K562 (cell line): ENCODE data around the gene ARHGEF25. TPM values are rescaled to one million over a fixed set of nuclear protein-coding genes. Genes with fewer than 3 reads are reported as not detected.

Source experiments
- ATAC-seq: fragments of 200-7000 bp; cut with Tn5 transposase; 3 replicates; pipeline ENCODE4 v1.9.1; 2020; ENCODE audit warnings: moderate library complexity
- BruUV-seq: library from RNA; stranded (reverse); fragments of 400-500 nt; replicated peaks from 2 replicates; lab custom pipeline; 2021; lab: Mats Ljungman, UMichigan
- CTCF ChIA-PET: fragments of 300-600 bp; formaldehyde crosslinking; extraction: SDS; loops from one replicate; lab custom pipeline; 2021; ENCODE audit warnings: low intra/inter-chr PET ratio; lab: Yijun Ruan, JAX
- POLR2A ChIA-PET: fragments of 300-600, 350-650 bp; sonication (Branson Sonifier 250); formaldehyde crosslinking; extraction: SDS; loops from one replicate; lab custom pipeline; 2021; ENCODE audit warnings: antibody characterized with exemption, inconsistent platforms; lab: Yijun Ruan, JAX
- DNase-seq, 4 experiments: peaks; one replicate each; pipeline versions ENCODE4 v3.0.0 to v3.0.0-alpha.2; 2011 to 2018; ENCODE audit warnings: low spot score in 3 of 4, mixed read lengths in 3 of 4; ENCODE audit errors: extremely low read depth in 1 of 4
- FAIRE-seq: peaks from 2 replicates; lab custom pipeline; 2011; peaks lifted over from hg19 to GRCh38; lab: Jason Lieb, UNC
- H2AFZ ChIP-seq: 2 replicates; pipeline ENCODE4 v1.6.0; 2011; ENCODE audit warnings: low read depth, low read length, control low read depth, inconsistent platforms
- H3K27ac ChIP-seq: fragments of 200-600 bp; 3 replicates; pipeline ENCODE4 v1.8.0; 2011; ENCODE audit warnings: low read depth, mild to moderate bottlenecking, control low read depth, inconsistent platforms, low read length, moderate library complexity, mixed read lengths; ENCODE audit errors: extremely low read depth
- H3K27me3 ChIP-seq, 2 experiments: fragments of 300-600 bp in 1 of 2; 2 replicates in 1 of 2; 3 replicates in 1 of 2; pipeline versions ENCODE4 v1.6.0 to v1.8.0; 2011; ENCODE audit warnings: inconsistent platforms in 2 of 2, low read length in 2 of 2, mild to moderate bottlenecking in 1 of 2, mixed read lengths in 1 of 2, moderate library complexity in 1 of 2; ENCODE audit not compliant: control insufficient read depth in 2 of 2, insufficient read depth in 2 of 2
- H3K36me3 ChIP-seq: fragments of 300-600 bp; 3 replicates; pipeline ENCODE4 v1.8.0; 2011; ENCODE audit warnings: mild to moderate bottlenecking, low read length, inconsistent platforms; ENCODE audit not compliant: control insufficient read depth, insufficient read depth
- H3K4me1 ChIP-seq, 2 experiments: fragments of 200-600 bp in 1 of 2; replicated peaks in 1 of 2; 2 replicates in 1 of 2; 3 replicates in 1 of 2; pipeline versions ENCODE4 v1.5.1 to v1.8.0; 2011; ENCODE audit warnings: inconsistent platforms in 2 of 2, low read length in 2 of 2, mild to moderate bottlenecking in 1 of 2, mixed read lengths in 1 of 2, moderate library complexity in 1 of 2; ENCODE audit not compliant: control insufficient read depth in 2 of 2, insufficient read depth in 2 of 2
- H3K4me2 ChIP-seq: 2 replicates; pipeline ENCODE4 v1.6.1; 2011; ENCODE audit warnings: low read length, control low read depth, inconsistent platforms, mixed read lengths; ENCODE audit not compliant: insufficient read depth
- H3K4me3 ChIP-seq: fragments of 200-600 bp; sonication (generic), shearing (Covaris generic); 2 replicates; pipeline ENCODE4 v1.5.1; 2016; ENCODE audit warnings: control low read depth, inconsistent platforms
- H3K79me2 ChIP-seq: fragments of 200-600 bp; 3 replicates; pipeline ENCODE4 v1.8.0; 2011; ENCODE audit warnings: low read length, inconsistent platforms; ENCODE audit not compliant: control insufficient read depth, insufficient read depth
- H3K9ac ChIP-seq, 2 experiments: 2 replicates each; pipeline versions ENCODE4 v1.6.0 to v1.6.1; 2011; ENCODE audit warnings: low read depth in 2 of 2, low read length in 2 of 2, control low read depth in 1 of 2, inconsistent platforms in 1 of 2, mild to moderate bottlenecking in 1 of 2, mixed read lengths in 1 of 2; ENCODE audit not compliant: insufficient read depth in 1 of 2
- H3K9me1 ChIP-seq: one replicate; pipeline ENCODE4 v1.6.0; 2011; ENCODE audit warnings: inconsistent platforms, mild to moderate bottlenecking, low read length, moderate library complexity; ENCODE audit not compliant: control insufficient read depth, insufficient read depth
- H3K9me3 ChIP-seq: replicated peaks from 2 replicates; pipeline ENCODE4 v1.5.1; 2011; ENCODE audit warnings: low read depth, low read length, inconsistent platforms; ENCODE audit not compliant: control insufficient read depth, insufficient read depth
- H4K20me1 ChIP-seq: replicated peaks from 2 replicates; pipeline ENCODE4 v1.6.1; 2011; ENCODE audit warnings: low read length, inconsistent platforms, mixed read lengths; ENCODE audit not compliant: control insufficient read depth, insufficient read depth
- TBP ChIP-seq: optimal IDR thresholded peaks from 2 replicates; pipeline ENCODE3; 2011; ENCODE audit warnings: low read depth, low read length, improper control_type of control experiment
- XRCC5 ChIP-seq: fragments of 200-400 bp; formaldehyde crosslinking; IDR thresholded peaks from 2 replicates; pipeline ENCODE4 v1.6.1; 2017; ENCODE audit warnings: low read depth, mild to moderate bottlenecking, low read length
- ZNF324 ChIP-seq: fragments of 250-450 bp; sonication (Bioruptor Pico); IDR thresholded peaks from 2 replicates; pipeline ENCODE4 v1.4.0; 2020; ENCODE audit warnings: mild to moderate bottlenecking
- WGBS: fragments of 100-300 bp; shearing (Covaris generic); methylation state at CpG from one replicate; pipeline ENCODE4 v1.1.6; 2016; ENCODE audit warnings: low coverage, mixed read lengths; ENCODE audit not compliant: insufficient coverage; ENCODE audit errors: missing lambda C conversion rate; 5-methylcytosine and 5-hydroxymethylcytosine counted together
- in situ Hi-C: fragments of 300-500 bp; cut with MboI; formaldehyde crosslinking; loops from 4 replicates; pipeline ENCODE4 v1.15.0; 2018; ENCODE audit warnings: inconsistent platforms, mixed read lengths
- intact Hi-C: fragments of 100-400 bp; cut with micrococcal nuclease; formaldehyde crosslinking; loops from 2 replicates; pipeline ENCODE4 v1.14.2; 2022
- polyA plus RNA-seq, 8 experiments: library from polyadenylated mRNA; depleted of rRNA in 4 of 8; stranded (reverse) in 5 of 8; unstranded in 3 of 8; fragments of >200 nt; fragmentation: Nextera tagmentation in 2 of 8; fragmentation: Illumina TruSeq in 1 of 8; extraction: Ambion mirVana in 2 of 8; extraction: Trizol in 1 of 8; gene quantifications; 2 replicates each; pipeline versions ENCODE4 v1.2.1 to v1.2.3, GENCODE V29; 2011 to 2014; ENCODE audit warnings: inconsistent platforms in 1 of 8, missing spikeins in 1 of 8
- total RNA-seq, 7 experiments: library from RNA; depleted of rRNA in 6 of 7; stranded (reverse); fragments of >200 nt in 6 of 7; fragmentation: Illumina TruSeq in 2 of 7; extraction: Trizol in 2 of 7; gene quantifications; 2 replicates each; pipeline versions ENCODE4 v1.2.1 to v1.2.3, GENCODE V29; 2011 to 2021; ENCODE audit warnings: low replicate concordance in 1 of 7

ARHGEF25 gene
- total and polyA plus RNA-seq, 9 of the 15 experiments (the other 6 are each of a cell fraction or from before 2014, with no cell fraction given) = 0.13 to 17.3 (median 11.6) TPM

- no peaks in the 10 kb centered on the region for H3K9me3 ChIP-seq
- in situ Hi-C loops = loop anchor here (5.0 kb wide), 2 partner anchors 67 to 107 kb away; partner anchors contain the start of gene OS9
- no peaks in the 10 kb centered on the region for H3K79me2 ChIP-seq
- ATAC-seq = no peak
- no peak for DNase-seq
- H3K4me2 ChIP-seq = no peak overlapping the region
- H3K9me1 ChIP-seq = no peaks in the 10 kb centered on the region
- no peak overlapping the region for H3K27ac ChIP-seq
- CTCF ChIA-PET = no interaction called here
- H2AFZ ChIP-seq = no peak overlapping the region
- intact Hi-C loops = no loop called here
- WGBS = 70% methylated on average over 8 of the region's 12 CpGs
- H3K4me1 ChIP-seq = peaks cover 20 to 33% of the 10 kb centered on the region in 2 experiments
- H3K9ac ChIP-seq = no peak overlapping the region; a peak in 1 of 4 replicates
- TF ChIP-seq TBP (no peak), XRCC5 (no peak), ZNF324 (CRISPR knock-in tag) (no peak)
- no peaks in the 10 kb centered on the region for H4K20me1 ChIP-seq
- POLR2A ChIA-PET = interaction anchor here (1.0 to 1.2 kb wide), 2 partner anchors 35 to 141 kb away, joined by 3 to 4 read pairs; no protein-coding TSS in a partner anchor
- no peak overlapping the region for H3K4me3 ChIP-seq
- no peak for FAIRE-seq
- H3K27me3 ChIP-seq = no peaks in the 10 kb centered on the region
- BruUV-seq = no TSS peak
- peaks cover 38% of the 10 kb centered on the region; the same call in 2 of the 3 replicates for H3K36me3 ChIP-seq
Measured at GRCh38 chr12:57625261-57626032, 14.2 kb downstream of the ARHGEF25 start.
